Skeletal muscle satellite cell (primary cell): ENCODE measurements around the gene ATP2A2.

Source experiments
- H3K27me3 ChIP-seq: 2 replicates; pipeline ENCODE4 v1.7.0; 2013; ENCODE audit warnings: low read length; ENCODE audit not compliant: control insufficient read depth, insufficient read depth
- H3K36me3 ChIP-seq: 2 replicates; pipeline ENCODE4 v1.7.0; 2013; ENCODE audit warnings: mild to moderate bottlenecking, control low read depth, low read length; ENCODE audit not compliant: insufficient read depth
- H3K4me1 ChIP-seq: 2 replicates; pipeline ENCODE4 v1.7.0; 2013; ENCODE audit warnings: low read length; ENCODE audit not compliant: control insufficient read depth, insufficient read depth
- H3K4me2 ChIP-seq: 2 replicates; pipeline ENCODE4 v1.7.0; 2013; ENCODE audit warnings: mild to moderate bottlenecking, low read length
- H3K4me3 ChIP-seq: 2 replicates; pipeline ENCODE4 v1.7.0; 2013; ENCODE audit warnings: low read length
- H3K9ac ChIP-seq: 2 replicates; pipeline ENCODE4 v1.7.0; 2013; ENCODE audit warnings: mild to moderate bottlenecking, low read depth, low read length, moderate library complexity
- H3K9me3 ChIP-seq: replicated peaks from 2 replicates; pipeline ENCODE4 v1.7.0; 2013; ENCODE audit warnings: mild to moderate bottlenecking, control low read depth, low read length

ATP2A2 gene

GRCh38 chr12:110365489-110366320 is 84.7 kb downstream of the ATP2A2 start:
- Histone ChIP-seq H3K27me3 (no peaks in the 10 kb centered on the region), H3K9me3 (no peaks in the 10 kb centered on the region), H3K9ac (no peak overlapping the region), H3K4me3 (no peak overlapping the region), H3K4me2 (no peak overlapping the region), H3K4me1 (no peaks in the 10 kb centered on the region), H3K36me3 (peaks cover 10% of the 10 kb centered on the region)

GRCh38 chr12:110366321-110367142 is 85.5 kb downstream of the ATP2A2 start:
- Histone ChIP-seq H3K9ac (no peak overlapping the region), H3K9me3 (no peaks in the 10 kb centered on the region), H3K4me2 (no peak overlapping the region), H3K4me1 (no peaks in the 10 kb centered on the region), H3K36me3 (peaks cover 14% of the 10 kb centered on the region), H3K4me3 (no peak overlapping the region), H3K27me3 (no peaks in the 10 kb centered on the region)

DNA sequence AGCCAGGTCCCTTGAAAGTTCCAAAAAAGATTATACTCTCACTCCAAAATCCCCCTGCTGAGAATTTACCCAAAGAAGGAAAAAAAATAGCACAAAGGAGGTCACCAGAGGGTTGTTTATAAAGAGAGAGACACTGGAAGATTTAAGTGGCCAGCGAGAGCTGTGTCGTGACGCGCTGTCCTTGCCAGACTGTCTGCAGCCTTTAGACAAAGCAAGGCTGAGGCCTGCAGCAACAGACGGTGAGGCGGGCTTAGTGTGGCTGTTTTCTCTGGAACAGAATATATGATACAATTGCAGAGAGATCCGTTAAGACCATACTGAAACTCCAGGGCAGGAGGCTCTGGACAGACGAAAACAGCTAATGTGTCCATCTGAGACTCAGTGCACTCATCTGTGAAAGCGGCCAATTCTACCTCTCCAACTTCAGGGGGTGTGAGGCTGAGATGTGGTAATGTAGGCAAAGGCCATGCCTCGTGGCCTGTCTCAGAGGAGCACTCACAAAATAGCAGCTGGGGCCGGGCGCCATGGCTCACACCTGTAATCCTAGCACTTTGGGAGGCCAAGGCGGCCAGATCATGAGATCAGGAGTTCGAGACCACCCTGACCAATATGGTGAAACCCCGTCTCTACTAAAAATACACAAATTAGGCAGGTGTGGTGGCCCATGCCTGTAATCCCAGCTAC is 86.3 kb downstream of the ATP2A2 start:
- Histone ChIP-seq H3K4me3 (no peak overlapping the region), H3K9ac (no peak overlapping the region), H3K4me2 (no peak overlapping the region), H3K4me1 (no peaks in the 10 kb centered on the region), H3K9me3 (no peaks in the 10 kb centered on the region), H3K27me3 (no peaks in the 10 kb centered on the region), H3K36me3 (peaks cover 22% of the 10 kb centered on the region)

GRCh38 chr12:110369992-110370391 is 88.9 kb downstream of the ATP2A2 start:
- Histone ChIP-seq H3K27me3 (no peaks in the 10 kb centered on the region), H3K4me3 (no peak overlapping the region), H3K9me3 (no peaks in the 10 kb centered on the region), H3K9ac (no peak overlapping the region), H3K4me1 (peaks cover 3% of the 10 kb centered on the region), H3K4me2 (no peak overlapping the region), H3K36me3 (peaks cover 48% of the 10 kb centered on the region)

- H3K4me1 ChIP-seq: peaks cover 3% of the 10 kb centered on the region
- no peak overlapping the region for H3K9ac ChIP-seq
- H3K9me3 ChIP-seq: no peaks in the 10 kb centered on the region
- peaks cover 56% of the 10 kb centered on the region for H3K36me3 ChIP-seq
- no peaks in the 10 kb centered on the region for H3K27me3 ChIP-seq
- H3K4me2 ChIP-seq: no peak overlapping the region
- no peak overlapping the region for H3K4me3 ChIP-seq
These were observed 89.7 kb downstream of the ATP2A2 start for GRCh38 chr12:110370732-110371231.

DNA sequence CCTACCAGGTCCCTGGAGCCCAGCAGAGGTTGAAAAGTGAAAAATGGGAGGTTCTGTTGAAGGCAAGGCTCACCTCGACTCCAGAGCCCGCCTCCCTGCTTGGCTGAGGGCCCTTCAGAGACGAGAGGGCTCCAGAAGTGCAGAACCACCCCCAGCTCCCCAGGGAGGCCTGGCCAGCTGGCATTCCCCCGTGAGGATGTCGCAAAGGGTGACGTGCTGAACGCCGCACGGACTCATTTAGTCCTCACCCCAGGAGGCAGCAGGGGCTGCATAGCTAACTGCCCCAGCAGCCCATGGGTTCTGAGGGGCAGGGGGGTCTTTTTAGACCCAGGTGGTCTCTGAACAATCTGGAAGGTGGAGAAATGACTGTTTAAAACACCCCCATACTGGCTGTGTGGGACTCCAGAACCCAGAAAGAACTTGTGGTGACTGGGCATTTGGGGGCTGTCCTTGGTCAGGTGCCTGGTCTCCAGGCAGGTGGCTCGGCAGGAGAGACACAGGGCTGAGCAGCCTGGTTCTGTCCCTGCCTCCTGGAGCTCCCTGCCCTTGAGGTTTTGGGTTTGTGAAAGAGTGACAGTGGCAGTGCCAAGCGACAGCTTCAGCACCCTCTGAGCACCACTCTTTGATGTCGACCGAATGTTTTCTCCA is 90.5 kb downstream of the ATP2A2 start:
- Histone ChIP-seq H3K36me3 (peaks cover 60% of the 10 kb centered on the region), H3K4me1 (peaks cover 3% of the 10 kb centered on the region)

GRCh38 chr12:110372056-110372425 is 91.0 kb downstream of the ATP2A2 start:
- H3K4me3 ChIP-seq: no peak overlapping the region
- H3K4me1 ChIP-seq: peaks cover 3% of the 10 kb centered on the region
- H3K27me3 ChIP-seq: no peaks in the 10 kb centered on the region
- peaks cover 61% of the 10 kb centered on the region for H3K36me3 ChIP-seq
- H3K9ac ChIP-seq: no peak overlapping the region
- no peaks in the 10 kb centered on the region for H3K9me3 ChIP-seq
- no peak overlapping the region for H3K4me2 ChIP-seq

More for the DNA sequence above, 90.5 kb downstream of the ATP2A2 start:
- H3K4me2 ChIP-seq: no peak overlapping the region
- H3K9me3 ChIP-seq: no peaks in the 10 kb centered on the region
- H3K9ac ChIP-seq: no peak overlapping the region
- H3K4me3 ChIP-seq: no peak overlapping the region
- no peaks in the 10 kb centered on the region for H3K27me3 ChIP-seq

DNA sequence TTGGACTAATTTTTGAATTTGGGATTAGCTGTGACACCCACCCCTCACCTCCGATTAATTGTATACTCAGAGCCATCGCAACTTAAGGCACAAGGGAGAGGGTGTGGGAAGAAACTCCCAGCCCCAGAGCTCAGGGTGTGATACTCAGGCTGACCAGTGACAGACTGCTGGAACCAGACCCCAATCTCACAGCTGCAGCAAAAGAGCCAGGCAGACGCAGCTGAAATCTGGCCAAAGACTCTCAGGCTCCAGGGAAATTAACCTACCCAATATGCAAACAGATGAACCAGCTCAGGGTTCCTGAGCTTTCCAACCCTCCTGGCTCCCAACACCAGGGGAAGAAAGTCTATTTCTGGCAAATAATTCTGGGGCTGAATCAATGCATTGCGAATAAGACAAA is 92.0 kb downstream of the ATP2A2 start:
- Histone ChIP-seq H3K27me3 (no peaks in the 10 kb centered on the region), H3K4me3 (no peak overlapping the region), H3K9ac (no peak overlapping the region), H3K4me1 (peaks cover 3% of the 10 kb centered on the region), H3K36me3 (peaks cover 70% of the 10 kb centered on the region), H3K9me3 (no peaks in the 10 kb centered on the region), H3K4me2 (no peak overlapping the region)

DNA sequence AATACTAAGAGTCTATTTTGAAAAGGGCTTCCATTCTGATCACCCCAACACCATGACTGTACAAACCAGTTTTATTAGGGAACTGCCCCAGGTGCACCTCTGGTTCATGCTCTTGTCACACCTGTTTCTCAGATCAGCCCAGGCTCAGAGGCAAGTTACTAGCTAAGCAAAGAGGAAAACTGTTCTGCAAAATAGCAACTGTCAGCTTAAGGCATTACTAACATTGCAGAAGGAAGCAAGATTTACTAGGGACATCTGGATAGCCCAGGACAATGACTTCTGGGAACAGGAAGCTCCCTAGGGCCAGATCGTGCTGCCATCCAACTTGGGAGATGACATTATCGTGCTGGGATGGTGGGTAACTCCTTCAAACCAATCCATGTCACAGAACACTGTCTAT is 92.4 kb downstream of the ATP2A2 start:
- no peaks in the 10 kb centered on the region for H3K27me3 ChIP-seq
- H3K9me3 ChIP-seq: no peaks in the 10 kb centered on the region
- H3K4me3 ChIP-seq: no peak overlapping the region
- H3K4me2 ChIP-seq: no peak overlapping the region
- peaks cover 3% of the 10 kb centered on the region for H3K4me1 ChIP-seq
- no peak overlapping the region for H3K9ac ChIP-seq
- H3K36me3 ChIP-seq: peaks cover 73% of the 10 kb centered on the region

- Histone ChIP-seq H3K4me3 (no peak overlapping the region), H3K9me3 (no peaks in the 10 kb centered on the region), H3K36me3 (peaks cover 76% of the 10 kb centered on the region), H3K4me1 (peaks cover 3% of the 10 kb centered on the region), H3K27me3 (no peaks in the 10 kb centered on the region), H3K4me2 (no peak overlapping the region), H3K9ac (no peak overlapping the region)
These were observed 93.0 kb downstream of the ATP2A2 start for GRCh38 chr12:110373962-110374611.
